Mammary epithelial cell (primary cell): Measurements from ENCODE around the gene PHF2.

Source experiments
- EZH2 ChIP-seq: IDR thresholded peaks from 2 replicates; pipeline ENCODE4 v1.6.1; 2012; ENCODE audit warnings: low read length, inconsistent platforms, borderline replicate concordance
- TF ChIP-seq, protein P1 (sequence below), 2 donors: IDR thresholded peaks in 1 of 2; conservative IDR thresholded peaks in 1 of 2; 2 replicates each; pipeline ENCODE4 v1.5.1; 2011 to 2012; ENCODE audit warnings: inconsistent platforms in 2 of 2, low read length in 2 of 2, mild to moderate bottlenecking in 2 of 2, control low read depth in 1 of 2, low read depth in 1 of 2; ENCODE audit not compliant: insufficient read depth in 1 of 2; ENCODE audit errors: extremely low read depth in 1 of 2

GRCh38 chr9:93600504-93600903 is 24.1 kb downstream of the PHF2 start:
- TF ChIP-seq, protein P1, sequence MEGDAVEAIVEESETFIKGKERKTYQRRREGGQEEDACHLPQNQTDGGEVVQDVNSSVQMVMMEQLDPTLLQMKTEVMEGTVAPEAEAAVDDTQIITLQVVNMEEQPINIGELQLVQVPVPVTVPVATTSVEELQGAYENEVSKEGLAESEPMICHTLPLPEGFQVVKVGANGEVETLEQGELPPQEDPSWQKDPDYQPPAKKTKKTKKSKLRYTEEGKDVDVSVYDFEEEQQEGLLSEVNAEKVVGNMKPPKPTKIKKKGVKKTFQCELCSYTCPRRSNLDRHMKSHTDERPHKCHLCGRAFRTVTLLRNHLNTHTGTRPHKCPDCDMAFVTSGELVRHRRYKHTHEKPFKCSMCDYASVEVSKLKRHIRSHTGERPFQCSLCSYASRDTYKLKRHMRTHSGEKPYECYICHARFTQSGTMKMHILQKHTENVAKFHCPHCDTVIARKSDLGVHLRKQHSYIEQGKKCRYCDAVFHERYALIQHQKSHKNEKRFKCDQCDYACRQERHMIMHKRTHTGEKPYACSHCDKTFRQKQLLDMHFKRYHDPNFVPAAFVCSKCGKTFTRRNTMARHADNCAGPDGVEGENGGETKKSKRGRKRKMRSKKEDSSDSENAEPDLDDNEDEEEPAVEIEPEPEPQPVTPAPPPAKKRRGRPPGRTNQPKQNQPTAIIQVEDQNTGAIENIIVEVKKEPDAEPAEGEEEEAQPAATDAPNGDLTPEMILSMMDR (conservative IDR thresholded peaks at IDR 0.05 in 1 of 2, IDR thresholded peaks at IDR 0.05 in 1 of 2; ENCODE audit: extremely low read depth in 1 of 2, insufficient read depth in 1 of 2, low read depth in 1 of 2, low read length in 2 of 2), result no peak
- no peak for TF ChIP-seq EZH2
